RWPE2 (cell line): ENCODE measurements around the gene LGALS9.
"Not testable (repeated sequence)": the region's sequence is repeated elsewhere in the genome, so short reads cannot be mapped to it uniquely, and the experiment has no call there.

Experiments
- ATAC-seq: fragments of 200-7000 bp; cut with Tn5 transposase; 3 replicates; pipeline ENCODE4 v1.9.1; 2021; ENCODE audit warnings: low read depth
- DNase-seq: peaks from one replicate; pipeline ENCODE4 v3.0.0-alpha.2; 2020; ENCODE audit warnings: low spot score
- H3K27ac ChIP-seq: fragments of 450-650 bp; 2 replicates; pipeline ENCODE4 v1.5.1; 2017; ENCODE audit warnings: mild to moderate bottlenecking; ENCODE audit not compliant: poor library complexity, severe bottlenecking
- H3K27me3 ChIP-seq: fragments of 250-450 bp; sonication (Bioruptor Pico); 2 replicates; pipeline ENCODE4 v1.5.1; 2021; ENCODE audit warnings: mild to moderate bottlenecking, moderate library complexity; ENCODE audit not compliant: insufficient read depth, poor library complexity, severe bottlenecking
- H3K36me3 ChIP-seq: fragments of 250-450 bp; sonication (Bioruptor Pico); 2 replicates; pipeline ENCODE4 v1.5.1; 2020; ENCODE audit warnings: low read depth, mild to moderate bottlenecking, moderate library complexity
- H3K4me1 ChIP-seq: fragments of 250-450 bp; sonication (Bioruptor Pico); 2 replicates; pipeline ENCODE4 v1.5.1; 2021; ENCODE audit warnings: mild to moderate bottlenecking, moderate library complexity; ENCODE audit not compliant: insufficient read depth, poor library complexity, severe bottlenecking
- H3K4me3 ChIP-seq: fragments of 250-450 bp; sonication (Bioruptor Pico); 2 replicates; pipeline ENCODE4 v1.5.1; 2021; ENCODE audit warnings: mild to moderate bottlenecking, moderate library complexity; ENCODE audit not compliant: severe bottlenecking
- H3K9me3 ChIP-seq: fragments of 250-450 bp; sonication (Bioruptor Pico); 2 replicates; pipeline ENCODE4 v1.5.1; 2021; ENCODE audit warnings: mild to moderate bottlenecking, moderate library complexity; ENCODE audit not compliant: severe bottlenecking
- CTCF ChIP-seq: fragments of 450-650 bp; IDR thresholded peaks from one replicate; pipeline ENCODE4 v1.5.1; 2017; ENCODE audit warnings: mild to moderate bottlenecking, moderate library complexity; ENCODE audit not compliant: poor library complexity, severe bottlenecking

Gene LGALS9

GRCh38 chr17:27665549-27665948 is 34.6 kb downstream of the LGALS9 start:
- no peak for ATAC-seq
- Histone ChIP-seq H3K9me3 (no peaks in the 10 kb centered on the region), H3K36me3 (no peaks in the 10 kb centered on the region), H3K27me3 (no peaks in the 10 kb centered on the region), H3K4me1 (no peaks in the 10 kb centered on the region), H3K4me3 (no peak overlapping the region), H3K27ac (no peak overlapping the region)
- DNase-seq: peak; percentile 7
- no peak for TF ChIP-seq CTCF

GRCh38 chr17:27666270-27666669 is 35.3 kb downstream of the LGALS9 start:
- not testable (repeated sequence) for H3K27me3 ChIP-seq, H3K36me3 ChIP-seq, H3K4me3 ChIP-seq, H3K9me3 ChIP-seq, H3K4me1 ChIP-seq, ATAC-seq, H3K27ac ChIP-seq, DNase-seq

GRCh38 chr17:27666831-27667560 is 36.0 kb downstream of the LGALS9 start:
- H3K36me3 ChIP-seq: no peaks in the 10 kb centered on the region
- no peaks in the 10 kb centered on the region for H3K9me3 ChIP-seq
- H3K27ac ChIP-seq: no peak overlapping the region
- ATAC-seq (no peak), DNase-seq (no peak)
- no peaks in the 10 kb centered on the region for H3K27me3 ChIP-seq
- TF ChIP-seq CTCF: no peak
- no peak overlapping the region for H3K4me3 ChIP-seq
- H3K4me1 ChIP-seq: no peaks in the 10 kb centered on the region

- no peak for ATAC-seq
- DNase-seq: no peak
- H3K27me3 ChIP-seq: no peaks in the 10 kb centered on the region
- H3K4me3 ChIP-seq: no peak overlapping the region
- H3K36me3 ChIP-seq: no peaks in the 10 kb centered on the region
- no peaks in the 10 kb centered on the region for H3K4me1 ChIP-seq
- H3K9me3 ChIP-seq: no peaks in the 10 kb centered on the region
- TF ChIP-seq CTCF: no peak
- H3K27ac ChIP-seq: no peak overlapping the region
Observed at GRCh38 chr17:27667656-27668487, 36.9 kb downstream of the LGALS9 start.

GRCh38 chr17:27668488-27668823 is 37.5 kb downstream of the LGALS9 start:
- Histone ChIP-seq H3K36me3 (no peaks in the 10 kb centered on the region), H3K4me3 (no peak overlapping the region), H3K9me3 (no peaks in the 10 kb centered on the region), H3K27me3 (no peaks in the 10 kb centered on the region), H3K27ac (no peak overlapping the region), H3K4me1 (no peaks in the 10 kb centered on the region)
- DNase-seq (no peak), ATAC-seq (no peak)
- TF ChIP-seq CTCF: no peak
